ENCODE results near the gene CNOT11.
"Not testable (repeated sequence)": the region's sequence is repeated elsewhere in the genome, so short reads cannot be mapped to it uniquely, and the experiment has no call there.

CNOT11 gene

GRCh38 chr2:101310090-101310833, 57.6 kb downstream of the CNOT11 start:
- no peak for DNase-seq (ENCODE audit: low spot score)

DNA sequence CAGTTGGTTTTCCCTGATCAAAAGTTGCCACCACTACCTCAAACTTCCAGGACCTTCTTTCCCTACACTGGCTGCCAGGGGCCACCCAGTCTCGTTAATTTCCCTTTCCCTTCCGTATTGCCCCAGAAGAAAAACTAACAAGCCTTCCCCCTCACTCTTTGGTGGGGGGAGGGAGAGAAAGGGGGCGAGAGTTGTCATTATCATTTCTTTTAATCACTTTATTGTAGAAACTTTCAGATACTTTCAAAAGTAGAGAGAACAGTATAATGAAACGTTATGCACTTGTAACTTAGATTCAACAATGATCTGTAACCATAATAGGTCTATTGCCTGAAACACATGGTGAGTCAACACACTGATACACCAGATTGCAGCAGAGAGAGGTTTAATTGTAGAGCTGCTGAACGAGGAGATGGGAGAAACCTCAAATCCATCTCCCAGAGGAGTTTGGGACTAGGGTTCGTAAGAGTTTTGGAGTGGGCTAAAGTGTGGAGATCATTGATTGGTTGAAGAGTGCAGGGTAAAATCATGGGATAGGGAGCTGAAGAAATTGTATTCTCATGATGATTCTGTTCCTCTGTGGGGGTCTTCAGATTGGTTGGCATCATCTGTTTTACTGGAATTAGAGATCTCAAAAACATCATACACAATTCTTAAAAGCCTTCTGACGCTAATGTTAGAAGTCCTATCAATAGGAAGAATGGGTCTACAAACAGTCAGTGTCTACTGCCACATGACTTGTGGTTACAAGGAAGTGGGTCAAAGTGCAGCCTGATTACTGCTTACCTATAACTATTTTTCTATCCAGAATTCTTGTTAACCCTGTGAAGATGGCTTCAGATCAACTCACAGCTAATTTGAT, 58.4 kb downstream of the CNOT11 start:
- DNase-seq (ENCODE audit: low spot score), result no peak

DNA sequence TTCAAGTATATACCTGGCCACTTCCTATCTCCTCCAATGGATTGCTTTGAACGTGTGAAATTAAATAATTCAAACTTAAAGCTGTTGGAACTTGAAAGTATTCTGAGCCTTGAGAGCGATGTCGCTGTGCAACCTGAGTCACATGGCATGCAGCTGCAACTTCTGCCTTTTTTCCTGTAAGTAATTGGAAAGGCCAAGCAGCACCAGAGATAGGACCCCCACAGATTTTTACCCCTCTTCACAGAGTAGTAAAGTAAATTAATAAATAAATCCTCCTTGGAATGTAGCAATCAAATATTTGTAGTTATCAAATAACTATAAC, 59.0 kb downstream of the CNOT11 start:
- no peak for DNase-seq (ENCODE audit: low spot score)

DNA sequence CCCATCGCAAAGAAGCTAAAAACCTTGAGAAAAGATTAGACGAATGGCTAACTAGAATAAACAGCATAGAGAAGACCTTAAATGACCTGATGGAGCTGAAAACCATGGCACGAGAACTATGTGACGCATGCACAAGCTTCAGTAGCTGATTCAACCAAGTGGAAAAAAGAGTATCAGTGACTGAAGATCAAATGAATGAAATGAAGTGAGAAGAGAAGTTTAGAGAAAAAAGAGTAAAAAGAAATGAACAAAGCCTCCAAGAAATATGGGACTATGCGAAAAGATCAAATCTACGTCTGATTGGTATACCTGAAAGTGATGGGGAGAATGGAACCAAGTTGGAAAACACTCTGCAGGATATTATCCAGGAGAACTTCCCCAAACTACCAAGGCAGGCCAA, 63.9 kb downstream of the CNOT11 start:
- not testable (repeated sequence) for DNase-seq (ENCODE audit: low spot score)

All from HuH-7.5 (cell line).